ENCODE results near the gene ERN1.
A peak's percentile ranks its signal among the peaks of the same experiment; 100 is the strongest.

ERN1 gene

DNA sequence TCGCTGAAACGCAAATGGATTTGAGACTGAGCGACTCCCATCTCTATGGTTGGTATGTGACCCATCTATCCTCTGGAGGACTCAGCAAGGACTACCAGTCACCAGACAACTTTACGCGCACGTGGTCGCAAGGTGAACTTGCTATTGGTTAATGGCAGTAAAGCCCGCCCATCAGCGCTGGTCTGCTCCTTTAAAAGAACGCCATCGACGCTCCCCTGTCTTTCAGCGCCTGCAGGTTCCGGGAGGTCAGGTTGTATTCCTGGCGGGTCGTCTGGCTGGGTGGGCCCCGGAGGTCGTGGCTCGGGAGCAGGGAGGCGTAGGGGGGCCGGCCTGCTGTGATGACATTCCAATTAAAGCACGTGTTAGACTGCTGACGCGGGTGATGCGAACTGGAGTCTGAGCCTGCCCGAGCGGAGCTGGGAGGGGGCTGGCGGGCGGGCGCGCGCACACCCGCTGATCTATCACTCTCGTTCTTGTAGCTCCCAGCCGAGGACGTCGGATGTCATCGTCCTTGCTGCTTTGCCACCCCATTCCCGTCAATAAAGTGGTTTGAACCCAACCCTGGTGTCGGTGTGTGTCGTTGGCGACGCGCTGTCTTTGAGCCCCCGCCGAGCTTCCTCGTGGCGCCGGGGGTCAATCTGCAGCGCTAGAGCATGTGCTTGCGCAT is 15.9 kb upstream of the ERN1 start:
- DNase-seq (ENCODE audit: low read depth in 1 of 2, low spot score in 1 of 2) = peak; percentile 99 to 100
- Histone ChIP-seq H3K4me3 (replicated peaks; ENCODE audit: insufficient read depth, low read length) (peak overlapping the region; percentile 74), H3K27me3 (ENCODE audit: insufficient read depth, poor library complexity, severe bottlenecking) (no peaks in the 10 kb centered on the region), H3K27ac (replicated peaks) (peak overlapping the region; percentile 94)
- TF ChIP-seq, protein P1, sequence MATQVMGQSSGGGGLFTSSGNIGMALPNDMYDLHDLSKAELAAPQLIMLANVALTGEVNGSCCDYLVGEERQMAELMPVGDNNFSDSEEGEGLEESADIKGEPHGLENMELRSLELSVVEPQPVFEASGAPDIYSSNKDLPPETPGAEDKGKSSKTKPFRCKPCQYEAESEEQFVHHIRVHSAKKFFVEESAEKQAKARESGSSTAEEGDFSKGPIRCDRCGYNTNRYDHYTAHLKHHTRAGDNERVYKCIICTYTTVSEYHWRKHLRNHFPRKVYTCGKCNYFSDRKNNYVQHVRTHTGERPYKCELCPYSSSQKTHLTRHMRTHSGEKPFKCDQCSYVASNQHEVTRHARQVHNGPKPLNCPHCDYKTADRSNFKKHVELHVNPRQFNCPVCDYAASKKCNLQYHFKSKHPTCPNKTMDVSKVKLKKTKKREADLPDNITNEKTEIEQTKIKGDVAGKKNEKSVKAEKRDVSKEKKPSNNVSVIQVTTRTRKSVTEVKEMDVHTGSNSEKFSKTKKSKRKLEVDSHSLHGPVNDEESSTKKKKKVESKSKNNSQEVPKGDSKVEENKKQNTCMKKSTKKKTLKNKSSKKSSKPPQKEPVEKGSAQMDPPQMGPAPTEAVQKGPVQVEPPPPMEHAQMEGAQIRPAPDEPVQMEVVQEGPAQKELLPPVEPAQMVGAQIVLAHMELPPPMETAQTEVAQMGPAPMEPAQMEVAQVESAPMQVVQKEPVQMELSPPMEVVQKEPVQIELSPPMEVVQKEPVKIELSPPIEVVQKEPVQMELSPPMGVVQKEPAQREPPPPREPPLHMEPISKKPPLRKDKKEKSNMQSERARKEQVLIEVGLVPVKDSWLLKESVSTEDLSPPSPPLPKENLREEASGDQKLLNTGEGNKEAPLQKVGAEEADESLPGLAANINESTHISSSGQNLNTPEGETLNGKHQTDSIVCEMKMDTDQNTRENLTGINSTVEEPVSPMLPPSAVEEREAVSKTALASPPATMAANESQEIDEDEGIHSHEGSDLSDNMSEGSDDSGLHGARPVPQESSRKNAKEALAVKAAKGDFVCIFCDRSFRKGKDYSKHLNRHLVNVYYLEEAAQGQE (IDR thresholded peaks at IDR 0.05; ENCODE audit: insufficient replicate concordance, low read depth) = peak; percentile 77
- TF ChIP-seq, protein P2, sequence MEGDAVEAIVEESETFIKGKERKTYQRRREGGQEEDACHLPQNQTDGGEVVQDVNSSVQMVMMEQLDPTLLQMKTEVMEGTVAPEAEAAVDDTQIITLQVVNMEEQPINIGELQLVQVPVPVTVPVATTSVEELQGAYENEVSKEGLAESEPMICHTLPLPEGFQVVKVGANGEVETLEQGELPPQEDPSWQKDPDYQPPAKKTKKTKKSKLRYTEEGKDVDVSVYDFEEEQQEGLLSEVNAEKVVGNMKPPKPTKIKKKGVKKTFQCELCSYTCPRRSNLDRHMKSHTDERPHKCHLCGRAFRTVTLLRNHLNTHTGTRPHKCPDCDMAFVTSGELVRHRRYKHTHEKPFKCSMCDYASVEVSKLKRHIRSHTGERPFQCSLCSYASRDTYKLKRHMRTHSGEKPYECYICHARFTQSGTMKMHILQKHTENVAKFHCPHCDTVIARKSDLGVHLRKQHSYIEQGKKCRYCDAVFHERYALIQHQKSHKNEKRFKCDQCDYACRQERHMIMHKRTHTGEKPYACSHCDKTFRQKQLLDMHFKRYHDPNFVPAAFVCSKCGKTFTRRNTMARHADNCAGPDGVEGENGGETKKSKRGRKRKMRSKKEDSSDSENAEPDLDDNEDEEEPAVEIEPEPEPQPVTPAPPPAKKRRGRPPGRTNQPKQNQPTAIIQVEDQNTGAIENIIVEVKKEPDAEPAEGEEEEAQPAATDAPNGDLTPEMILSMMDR (IDR thresholded peaks at IDR 0.05; ENCODE audit: insufficient read depth, low read length) = no peak
- no peak for TF ChIP-seq GABPA (IDR thresholded peaks at IDR 0.05; ENCODE audit: low read depth)
- TF ChIP-seq SPI1 (IDR thresholded peaks at IDR 0.05; ENCODE audit: borderline replicate concordance, low read depth) = no peak
- TF ChIP-seq POLR2AphosphoS5 (IDR thresholded peaks at IDR 0.05; ENCODE audit: low read depth) = peak; percentile 99

DNA sequence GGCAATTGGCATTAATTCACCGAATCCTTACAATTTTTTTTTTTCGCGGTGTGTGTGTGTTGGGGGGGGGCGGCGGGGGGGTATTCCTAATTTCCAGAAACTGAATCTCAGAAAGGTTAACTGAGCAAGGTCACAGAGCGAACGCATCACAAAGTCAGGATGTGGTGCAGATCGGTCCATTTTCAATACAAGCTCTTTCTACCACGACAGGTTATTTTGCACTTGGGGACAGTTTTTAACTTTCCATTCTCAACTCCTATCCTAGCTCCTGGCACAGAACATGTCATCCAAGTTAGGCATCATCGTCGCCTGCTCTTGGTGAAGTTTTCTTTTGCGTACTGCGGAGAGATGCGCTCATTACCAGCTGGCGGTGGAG is 15.4 kb upstream of the ERN1 start:
- H3K27ac ChIP-seq (replicated peaks) = no peak overlapping the region
- TF ChIP-seq, protein P2 (IDR thresholded peaks at IDR 0.05; ENCODE audit: insufficient read depth, low read length) = no peak
- TF ChIP-seq GABPA (IDR thresholded peaks at IDR 0.05; ENCODE audit: low read depth) (no peak), POLR2AphosphoS5 (IDR thresholded peaks at IDR 0.05; ENCODE audit: low read depth) (no peak), SPI1 (IDR thresholded peaks at IDR 0.05; ENCODE audit: borderline replicate concordance, low read depth) (no peak)
- TF ChIP-seq, protein P1 (IDR thresholded peaks at IDR 0.05; ENCODE audit: insufficient replicate concordance, low read depth) = no peak

DNA sequence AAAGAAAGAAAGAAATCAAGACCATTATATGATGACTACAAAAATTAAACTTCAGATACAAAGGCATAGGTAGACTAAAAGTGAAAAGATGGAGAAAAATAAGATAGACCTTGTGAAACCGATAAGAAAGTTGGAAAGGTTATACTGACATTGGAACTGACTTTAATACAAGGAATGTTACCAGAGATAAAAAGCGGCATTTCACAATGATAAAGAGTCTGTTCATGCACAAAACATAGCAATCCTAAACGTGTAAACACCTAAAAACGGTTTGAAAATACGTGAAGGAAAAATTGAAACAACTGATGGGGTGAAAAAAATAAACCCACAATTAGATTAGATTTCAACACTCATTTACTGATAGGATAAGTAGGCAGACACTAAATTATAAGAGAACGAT is 9.6 kb upstream of the ERN1 start:
- Histone ChIP-seq H3K27ac (replicated peaks) (no peak overlapping the region), H3K4me3 (replicated peaks; ENCODE audit: insufficient read depth, low read length) (no peak overlapping the region), H3K27me3 (ENCODE audit: insufficient read depth, poor library complexity, severe bottlenecking) (no peaks in the 10 kb centered on the region)
- TF ChIP-seq GABPA (IDR thresholded peaks at IDR 0.05; ENCODE audit: low read depth) = no peak
- TF ChIP-seq, protein P1 (IDR thresholded peaks at IDR 0.05; ENCODE audit: insufficient replicate concordance, low read depth) = no peak
- TF ChIP-seq SPI1 (IDR thresholded peaks at IDR 0.05; ENCODE audit: borderline replicate concordance, low read depth) = no peak
- TF ChIP-seq, protein P2 (IDR thresholded peaks at IDR 0.05; ENCODE audit: insufficient read depth, low read length) = no peak
- TF ChIP-seq POLR2AphosphoS5 (IDR thresholded peaks at IDR 0.05; ENCODE audit: low read depth) = no peak
- DNase-seq (ENCODE audit: low read depth in 1 of 2, low spot score in 1 of 2) = no peak

More for the DNA sequence above, 15.4 kb upstream of the ERN1 start:
- H3K27me3 ChIP-seq (ENCODE audit: insufficient read depth, poor library complexity, severe bottlenecking) = no peaks in the 10 kb centered on the region
- H3K4me3 ChIP-seq (replicated peaks; ENCODE audit: insufficient read depth, low read length) = peak overlapping the region; percentile 74
- no peak for DNase-seq (ENCODE audit: low read depth in 1 of 2, low spot score in 1 of 2)

All from HL-60 (cell line).